HG02678 (cell line): ENCODE data around the gene BMP7.
A peak's percentile ranks its signal among the peaks of the same experiment; 100 is the strongest.

Experiments used
- ATAC-seq: cut with Tn5 transposase; IDR thresholded peaks from one replicate; pipeline ENCODE4 v1.9.1; 2021; ENCODE audit warnings: mild to moderate bottlenecking, moderate library complexity; ENCODE audit not compliant: unreplicated experiment

BMP7 gene

GRCh38 chr20:57177636-57178280 is 88.7 kb downstream of the BMP7 start:
- no peak for ATAC-seq

DNA sequence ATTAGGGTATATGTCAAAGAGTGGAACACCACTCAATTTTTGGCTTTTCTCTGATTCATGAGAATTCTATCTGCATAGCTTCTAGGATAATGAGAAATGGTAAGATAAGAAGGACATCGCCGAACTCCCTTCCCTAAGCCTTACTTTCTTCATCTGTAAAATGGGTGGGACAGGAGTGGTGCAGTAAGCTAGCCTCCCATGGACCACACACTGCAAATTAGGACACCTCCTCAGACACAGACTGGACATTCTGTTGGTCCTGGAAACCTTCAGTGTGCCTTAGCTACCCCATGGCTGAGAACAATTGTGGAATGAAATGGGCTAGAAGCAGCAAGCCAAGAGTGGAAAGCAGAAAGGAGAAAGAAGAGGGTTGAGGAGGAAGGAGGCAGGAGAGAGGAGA is 89.6 kb downstream of the BMP7 start:
- ATAC-seq, result no peak

DNA sequence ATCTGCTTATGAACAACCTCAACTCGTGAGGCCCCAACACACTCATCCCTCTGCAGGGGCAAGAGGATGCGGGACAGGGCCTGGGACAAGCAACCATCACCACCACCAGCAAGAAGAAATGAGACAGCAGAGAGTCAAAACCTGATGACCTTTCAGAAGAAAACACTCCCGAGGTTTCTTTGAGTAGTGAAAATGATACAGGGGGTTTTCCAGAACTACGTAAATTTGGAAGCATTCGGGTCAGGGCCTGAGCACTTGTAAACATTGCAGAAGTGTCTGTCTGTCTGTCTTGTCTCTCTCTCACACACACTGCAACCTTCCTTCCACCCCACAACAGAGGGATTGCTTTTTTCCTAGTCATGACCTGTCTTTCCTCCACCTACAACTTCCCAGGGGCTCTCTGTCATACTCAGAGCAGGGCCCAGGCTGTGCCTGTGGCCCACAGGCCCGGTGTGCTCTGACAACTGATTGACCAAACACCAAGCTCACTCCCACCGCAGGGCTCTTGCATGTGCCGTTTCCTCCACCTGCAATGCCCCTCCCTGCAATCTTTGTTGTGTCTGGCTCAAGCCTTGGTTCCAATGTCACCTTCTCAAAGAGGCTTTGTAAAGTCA is 90.9 kb downstream of the BMP7 start:
- peak; percentile 51 for ATAC-seq

- no peak for ATAC-seq
Observed at GRCh38 chr20:57174737-57175136, 91.7 kb downstream of the BMP7 start.

DNA sequence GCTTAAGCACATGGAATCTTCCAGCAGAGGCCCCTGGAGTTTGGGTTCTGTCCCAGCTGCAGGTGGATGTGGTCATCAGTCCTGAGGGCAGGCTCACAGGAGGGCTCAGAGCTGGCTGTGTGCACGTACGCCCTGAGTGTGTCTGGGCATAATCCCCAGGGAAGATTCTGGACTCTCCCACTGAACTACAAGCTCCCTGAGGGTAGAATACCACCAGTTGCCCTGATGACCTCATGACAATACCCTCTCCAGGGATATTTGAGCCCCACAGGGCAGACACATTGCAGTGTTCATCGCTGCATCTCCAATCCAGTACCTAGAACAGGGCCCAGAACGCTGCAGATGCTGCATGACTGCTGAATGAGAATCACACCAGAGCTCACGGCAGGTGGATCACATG is 92.5 kb downstream of the BMP7 start:
- ATAC-seq, result no peak

GRCh38 chr20:57173041-57173440 is 93.4 kb downstream of the BMP7 start:
- ATAC-seq, result no peak

- ATAC-seq, result no peak
Observed at GRCh38 chr20:57170343-57170742, 96.1 kb downstream of the BMP7 start.

DNA sequence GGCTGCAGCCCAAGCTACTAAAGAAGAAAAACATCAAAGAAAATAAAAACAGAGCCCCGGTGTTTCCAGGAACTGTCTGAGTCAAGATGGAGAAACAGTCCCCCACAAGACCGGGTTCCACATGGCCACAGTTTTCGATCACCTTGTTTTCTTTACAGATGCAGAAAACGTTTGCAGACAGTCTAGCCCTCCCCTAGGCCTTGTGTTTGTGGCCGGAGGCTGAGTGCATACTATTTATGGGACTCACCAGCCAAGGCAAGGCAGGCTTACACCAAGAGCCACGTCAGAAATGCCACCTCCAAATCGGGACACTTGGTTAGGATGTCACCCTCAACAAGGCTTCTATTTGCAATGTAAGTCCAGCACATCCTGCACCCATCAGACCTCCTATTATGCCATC is 97.3 kb downstream of the BMP7 start:
- no peak for ATAC-seq

DNA sequence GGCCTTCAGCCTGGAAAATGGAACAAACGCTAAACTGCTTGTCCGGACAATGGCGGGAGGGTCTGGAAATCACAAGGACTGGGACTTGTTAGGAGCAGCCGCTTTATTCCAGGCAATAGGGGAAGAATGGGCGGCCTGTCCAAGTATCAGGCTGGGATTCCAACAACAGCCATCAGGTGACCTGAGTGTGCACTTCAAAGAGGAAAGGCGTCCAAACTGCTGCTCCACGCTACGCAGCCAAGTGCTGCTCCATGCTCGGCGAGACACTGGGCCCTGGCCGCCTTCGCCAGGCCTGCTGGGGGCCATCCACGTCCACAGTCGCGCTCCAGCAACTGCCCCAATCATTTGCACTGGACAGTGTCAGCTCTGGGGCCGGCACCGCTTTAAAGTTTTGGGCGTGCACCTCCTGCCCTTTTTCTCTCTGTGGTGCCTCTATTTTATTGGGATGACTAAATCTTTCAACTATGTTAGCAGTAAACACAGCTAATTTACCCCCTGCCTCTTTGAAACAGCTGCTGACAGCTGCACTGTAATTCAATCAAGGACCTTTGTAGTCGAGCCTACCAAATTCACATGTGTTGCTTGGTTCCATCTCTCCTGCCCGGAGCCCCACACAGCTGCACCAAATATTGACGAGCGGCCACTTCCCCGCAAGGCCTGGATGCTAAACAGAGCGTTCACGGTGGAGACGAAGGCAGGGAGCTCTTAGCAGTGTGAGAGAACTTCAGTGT is 98.3 kb downstream of the BMP7 start:
- ATAC-seq, result no peak

- ATAC-seq, result no peak
Observed at GRCh38 chr20:57167292-57167655, 99.2 kb downstream of the BMP7 start.

DNA sequence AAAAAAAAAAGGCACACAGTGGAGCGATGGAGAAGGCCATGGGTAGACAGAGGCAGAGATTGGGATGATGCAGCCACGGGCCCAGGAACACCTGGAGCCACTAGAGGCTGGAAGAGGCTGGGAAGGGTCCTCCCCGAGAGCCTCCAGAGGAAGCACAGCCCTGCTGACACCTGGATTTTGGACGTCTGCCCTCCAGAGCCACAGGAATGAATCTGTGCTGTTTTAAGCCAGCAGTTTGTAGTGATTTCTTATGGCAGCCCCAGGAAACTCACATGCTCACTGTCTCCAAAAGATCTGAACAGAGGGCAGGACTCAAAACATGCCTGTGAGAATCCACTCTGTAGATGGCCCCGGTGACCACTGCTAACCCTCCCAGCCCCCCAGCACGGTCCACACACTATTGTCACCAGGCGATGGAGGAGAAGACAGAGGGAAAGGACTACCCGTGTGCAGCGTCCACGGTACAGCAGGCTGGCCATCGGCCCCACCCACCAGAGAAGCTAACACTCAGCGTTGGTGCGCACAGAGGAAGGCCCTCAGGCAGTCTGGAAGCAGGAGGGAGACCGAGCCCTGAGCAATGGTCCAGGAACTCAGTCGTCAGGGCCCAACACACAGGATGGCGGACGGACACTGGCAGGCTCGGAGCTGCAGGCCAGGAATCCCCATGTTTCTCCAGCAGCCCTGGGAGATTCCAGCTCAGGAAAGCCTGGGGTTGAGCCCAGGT is 99.7 kb downstream of the BMP7 start:
- ATAC-seq, result no peak

GRCh38 chr20:57165427-57166004 is 100.9 kb downstream of the BMP7 start:
- no peak for ATAC-seq

DNA sequence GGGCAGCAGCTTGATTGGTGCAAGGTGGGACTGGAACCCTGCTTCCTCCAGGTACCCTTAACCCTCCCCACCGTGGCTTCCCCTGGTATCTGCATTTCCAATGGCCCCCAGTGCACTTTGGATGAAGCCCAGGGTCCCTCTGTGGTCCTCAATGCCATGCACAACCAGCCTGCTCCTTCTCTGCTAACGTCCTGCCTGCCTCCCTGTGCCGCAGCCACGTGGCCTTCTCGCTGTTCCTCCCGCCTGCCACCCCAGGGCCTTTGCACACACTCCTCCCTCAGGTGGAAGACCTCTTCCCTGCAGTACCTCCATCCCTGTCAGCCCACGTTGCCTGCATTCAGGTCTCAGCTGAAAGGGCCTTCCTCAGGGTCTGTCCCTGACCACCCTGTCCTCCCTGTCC is 101.6 kb downstream of the BMP7 start:
- ATAC-seq, result no peak

- ATAC-seq, result no peak
Observed at GRCh38 chr20:57163041-57163440, 103.4 kb downstream of the BMP7 start.

DNA sequence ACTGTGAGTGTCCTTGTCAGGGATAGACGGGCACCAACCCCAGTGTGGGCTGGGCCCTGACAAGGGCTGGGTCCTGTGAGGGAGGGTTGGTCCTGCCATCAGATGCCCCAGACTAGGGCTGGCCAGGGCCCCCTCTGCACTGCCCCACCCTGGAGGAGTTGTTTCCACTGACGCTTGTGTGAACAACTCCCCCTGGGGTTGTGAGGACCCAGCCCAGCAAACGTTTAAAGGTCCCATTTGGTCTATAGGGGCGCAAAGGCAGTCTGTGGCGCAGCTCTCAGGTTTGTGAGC is 104.1 kb downstream of the BMP7 start:
- no peak for ATAC-seq

GRCh38 chr20:57161478-57162361 is 104.7 kb downstream of the BMP7 start:
- no peak for ATAC-seq

- ATAC-seq, result no peak
Observed at GRCh38 chr20:57160985-57161384, 105.5 kb downstream of the BMP7 start.

DNA sequence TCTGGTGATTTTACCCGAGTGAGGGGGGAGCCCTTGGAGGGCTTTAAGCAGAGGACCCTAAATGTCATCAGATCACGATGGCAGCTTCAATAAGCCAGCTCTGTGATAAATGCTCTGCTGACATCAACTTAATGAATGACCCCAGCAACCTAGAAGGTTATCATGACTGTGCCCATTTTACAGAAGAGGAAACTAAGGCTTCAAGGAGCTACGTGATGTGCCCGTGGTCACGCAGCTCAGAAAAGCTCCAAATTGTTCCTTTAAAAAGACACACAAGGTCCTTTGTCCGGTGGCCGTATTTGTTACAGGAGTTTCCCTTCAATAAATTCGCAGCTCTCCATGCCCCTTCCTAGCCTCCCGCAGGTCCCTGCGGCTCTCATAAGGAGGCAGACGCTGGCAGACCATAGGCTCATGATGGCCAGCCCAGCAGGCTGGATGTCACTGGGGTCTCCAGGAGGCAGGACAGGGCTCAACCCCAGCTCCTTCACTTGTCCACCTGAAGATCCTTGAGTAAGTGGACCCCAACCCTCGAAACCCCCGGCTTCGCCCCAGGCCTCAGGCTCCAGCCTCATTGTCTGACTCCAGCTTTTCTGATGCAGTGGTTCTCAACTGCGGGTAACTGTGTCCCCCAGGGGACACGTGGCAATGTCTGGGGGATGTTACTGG is 106.4 kb downstream of the BMP7 start:
- no peak for ATAC-seq

DNA sequence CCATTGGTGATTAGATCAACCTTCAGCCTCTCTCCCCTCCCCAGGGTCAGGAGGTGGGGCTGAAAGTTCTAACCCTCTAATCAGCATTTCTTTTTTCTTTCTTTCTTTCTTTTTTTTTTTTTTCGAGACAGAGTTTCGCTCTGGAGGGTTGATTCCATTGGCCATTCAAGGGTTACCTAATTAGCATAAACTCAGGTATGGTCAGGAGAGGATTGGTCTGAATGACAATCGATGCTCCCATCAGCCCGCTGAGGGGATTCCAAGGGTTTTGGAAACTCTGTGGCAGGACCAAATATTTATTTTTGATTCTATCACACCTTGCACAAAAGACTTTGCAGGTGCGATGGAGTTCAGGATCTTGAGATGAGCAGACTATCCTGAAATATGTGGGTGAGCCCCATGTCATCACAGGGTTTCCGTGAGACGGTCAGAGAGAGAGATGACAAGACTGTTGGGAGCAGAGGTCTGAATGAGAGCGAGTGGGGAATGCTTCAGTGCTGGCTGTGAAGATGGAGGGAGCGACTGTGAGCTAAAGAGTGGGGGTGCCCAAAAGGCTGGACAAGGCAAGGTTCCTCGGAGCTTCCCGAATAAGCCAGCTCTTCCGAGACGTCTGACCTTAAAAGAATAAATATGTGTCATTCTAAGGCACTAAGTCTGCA is 107.1 kb downstream of the BMP7 start:
- no peak for ATAC-seq

GRCh38 chr20:57158474-57158873 is 108.0 kb downstream of the BMP7 start:
- no peak for ATAC-seq
